GM21723 (cell line): Measurements from ENCODE around the gene RGS3.

ENCODE experiments used
- ATAC-seq: cut with Tn5 transposase; IDR thresholded peaks from one replicate; pipeline ENCODE4 v1.9.1; 2021; ENCODE audit warnings: mild to moderate bottlenecking, moderate library complexity; ENCODE audit not compliant: unreplicated experiment

The RGS3 gene

GRCh38 chr9:113568571-113569321 lies 105.2 kb downstream of the RGS3 start:
- no peak for ATAC-seq

GRCh38 chr9:113569472-113570060 lies 106.0 kb downstream of the RGS3 start:
- no peak for ATAC-seq

- no peak for ATAC-seq
Observed at GRCh38 chr9:113570106-113570505, 106.6 kb downstream of the RGS3 start.

GRCh38 chr9:113570749-113571711 lies 107.5 kb downstream of the RGS3 start:
- ATAC-seq, result no peak

GRCh38 chr9:113572076-113572861 lies 108.7 kb downstream of the RGS3 start:
- ATAC-seq, result no peak

GRCh38 chr9:113573046-113573958 lies 109.8 kb downstream of the RGS3 start:
- no peak for ATAC-seq

GRCh38 chr9:113573959-113574352 lies 110.4 kb downstream of the RGS3 start:
- no peak for ATAC-seq

- no peak for ATAC-seq
Observed at GRCh38 chr9:113574441-113575262, 111.1 kb downstream of the RGS3 start.

- no peak for ATAC-seq
Observed at GRCh38 chr9:113577525-113578261, 114.2 kb downstream of the RGS3 start.

- ATAC-seq, result no peak
Observed at GRCh38 chr9:113578279-113578865, 114.8 kb downstream of the RGS3 start.

GRCh38 chr9:113578882-113579282 lies 115.4 kb downstream of the RGS3 start:
- peak; percentile 57 for ATAC-seq

GRCh38 chr9:113579283-113580040 lies 115.9 kb downstream of the RGS3 start:
- ATAC-seq, result no peak

- no peak for ATAC-seq
Observed at GRCh38 chr9:113580041-113580953, 116.8 kb downstream of the RGS3 start.

GRCh38 chr9:113580954-113581311 lies 117.4 kb downstream of the RGS3 start:
- no peak for ATAC-seq

GRCh38 chr9:113581865-113582697 lies 118.6 kb downstream of the RGS3 start:
- peak; percentile 79 for ATAC-seq
